ENCODE measurements around the gene JOSD2.

The JOSD2 gene

DNA sequence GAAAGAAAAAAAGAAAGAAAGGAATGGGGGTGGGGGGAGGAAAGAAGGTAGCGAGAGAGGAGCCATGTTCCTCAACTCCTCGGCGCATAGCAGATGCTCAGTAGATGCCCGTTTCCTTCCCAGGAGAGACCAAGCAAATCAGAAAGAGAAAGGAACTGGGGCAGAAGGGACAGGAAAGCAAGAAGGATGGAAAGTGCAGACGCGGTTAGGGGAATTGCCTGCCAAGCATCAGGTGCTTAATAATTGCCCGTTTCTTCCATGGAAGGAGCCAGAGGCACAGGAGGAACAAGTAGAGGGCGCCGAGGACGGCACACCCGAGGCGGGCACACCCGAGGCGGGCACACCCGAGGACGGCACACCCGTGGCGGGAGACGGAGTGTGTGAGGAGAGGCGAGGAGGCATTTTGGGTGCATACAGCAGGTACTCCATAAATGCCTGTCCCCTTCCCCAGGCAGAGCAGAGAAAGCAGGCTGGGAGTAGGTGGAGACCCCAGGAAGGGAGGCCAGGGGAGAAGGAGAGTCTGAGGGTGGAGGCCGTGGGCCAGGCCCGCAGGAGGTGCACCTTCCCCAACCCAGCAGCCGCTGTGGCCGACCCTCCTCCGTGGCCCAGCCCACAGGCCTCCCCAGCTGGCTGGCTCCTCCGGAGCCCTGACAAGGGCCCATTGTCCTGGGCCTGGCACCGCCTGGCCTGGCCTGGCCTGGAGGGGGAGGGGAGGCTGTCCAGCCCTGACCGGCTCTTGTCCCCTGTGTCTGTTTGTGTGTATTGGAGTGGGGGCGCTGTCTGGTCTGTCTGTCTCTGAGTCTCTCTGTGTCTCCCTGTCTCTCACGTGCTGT, 14.6 kb downstream of the JOSD2 start:
- no peak overlapping the region for H3K27ac ChIP-seq
- no peak for DNase-seq (ENCODE audit: low read depth, low spot score)

DNA sequence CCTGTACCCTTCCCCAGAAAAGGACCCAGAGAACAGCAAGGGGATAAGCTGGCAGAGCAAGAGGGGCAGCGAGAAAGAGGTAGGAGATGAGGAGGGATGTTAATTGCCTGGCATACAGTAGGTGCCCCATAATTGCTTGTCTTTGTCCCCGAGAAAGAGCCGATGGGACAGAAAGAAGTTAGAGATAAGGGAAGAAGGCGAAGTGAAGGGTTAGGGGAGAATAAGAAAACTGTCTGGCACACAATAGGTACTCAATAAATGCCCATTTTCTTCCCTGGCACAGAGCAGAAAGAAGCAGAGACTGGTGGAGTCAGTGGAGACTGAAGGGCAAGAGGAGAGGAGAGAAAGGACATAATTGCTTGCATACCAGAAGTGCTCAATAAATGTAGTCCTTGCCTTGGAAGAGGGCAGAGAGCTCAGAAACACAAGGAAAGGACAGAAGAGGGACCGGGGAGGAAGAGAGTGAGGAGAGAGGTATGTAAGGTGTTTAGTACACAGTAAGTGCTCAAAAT, 15.9 kb downstream of the JOSD2 start:
- H3K27ac ChIP-seq: no peak overlapping the region
- no peak for DNase-seq (ENCODE audit: low read depth, low spot score)

DNA sequence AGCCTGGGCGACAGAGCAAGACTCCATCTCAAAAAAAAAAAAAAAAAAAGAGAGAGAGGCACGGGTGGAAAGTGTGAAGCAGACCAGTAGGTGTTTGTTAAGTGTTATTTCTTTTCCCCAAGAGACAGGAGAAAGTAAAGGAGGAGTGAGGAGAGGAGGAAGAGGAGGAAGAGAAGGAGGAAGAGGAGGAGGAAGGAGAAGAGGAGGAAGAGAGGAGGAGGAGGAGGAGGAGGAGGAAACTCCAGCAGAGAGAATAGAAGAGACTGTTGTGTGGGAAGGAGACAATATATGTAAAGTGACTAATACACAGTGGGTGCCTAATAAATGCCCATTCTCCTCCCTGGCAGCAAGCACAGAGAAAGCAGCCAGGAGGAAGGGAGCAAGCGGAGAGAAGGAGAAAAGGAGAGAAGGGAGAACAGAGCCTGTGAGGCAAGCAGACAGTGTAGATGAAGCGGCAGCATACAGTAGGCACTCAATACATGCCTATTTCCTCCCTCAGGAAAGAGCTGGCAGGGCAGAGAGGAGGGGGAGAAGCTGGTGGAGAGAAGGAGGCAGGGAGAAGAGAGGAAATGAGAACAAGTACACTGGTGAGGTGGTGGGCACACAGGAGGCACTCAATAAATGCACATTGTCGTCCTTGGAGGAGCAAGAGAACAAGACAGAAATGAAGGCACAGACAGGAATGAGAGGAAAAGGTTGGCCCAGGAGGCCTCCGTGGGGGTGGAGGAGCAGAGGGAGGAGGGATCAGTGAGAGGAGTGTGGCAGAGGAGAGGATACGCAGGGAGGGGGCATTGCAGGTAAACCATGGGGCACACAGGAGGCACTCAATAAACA, 16.6 kb downstream of the JOSD2 start:
- H3K27ac ChIP-seq: no peak overlapping the region
- no peak for DNase-seq (ENCODE audit: low read depth, low spot score)

DNA sequence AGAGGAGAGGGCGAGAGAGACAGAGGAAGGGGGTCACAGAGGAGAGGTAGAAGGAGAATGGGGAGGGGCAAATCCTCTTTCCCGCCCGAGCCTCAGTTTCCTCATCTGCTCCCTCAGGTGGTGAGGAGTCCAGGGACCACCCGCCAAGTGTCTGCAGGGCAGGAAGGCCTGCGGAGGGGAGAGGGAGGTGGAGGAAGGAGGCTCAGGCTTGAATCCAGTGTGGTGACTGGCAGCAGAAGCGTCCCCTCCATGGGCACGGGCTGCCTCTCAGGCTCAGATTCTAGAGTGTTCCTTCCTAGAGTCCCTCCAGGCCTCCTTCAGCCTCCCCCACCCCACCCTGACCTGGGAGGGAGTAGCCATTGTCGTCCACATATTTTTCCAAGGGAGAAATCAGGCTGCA, 17.8 kb downstream of the JOSD2 start:
- DNase-seq (ENCODE audit: low read depth, low spot score): no peak

DNA sequence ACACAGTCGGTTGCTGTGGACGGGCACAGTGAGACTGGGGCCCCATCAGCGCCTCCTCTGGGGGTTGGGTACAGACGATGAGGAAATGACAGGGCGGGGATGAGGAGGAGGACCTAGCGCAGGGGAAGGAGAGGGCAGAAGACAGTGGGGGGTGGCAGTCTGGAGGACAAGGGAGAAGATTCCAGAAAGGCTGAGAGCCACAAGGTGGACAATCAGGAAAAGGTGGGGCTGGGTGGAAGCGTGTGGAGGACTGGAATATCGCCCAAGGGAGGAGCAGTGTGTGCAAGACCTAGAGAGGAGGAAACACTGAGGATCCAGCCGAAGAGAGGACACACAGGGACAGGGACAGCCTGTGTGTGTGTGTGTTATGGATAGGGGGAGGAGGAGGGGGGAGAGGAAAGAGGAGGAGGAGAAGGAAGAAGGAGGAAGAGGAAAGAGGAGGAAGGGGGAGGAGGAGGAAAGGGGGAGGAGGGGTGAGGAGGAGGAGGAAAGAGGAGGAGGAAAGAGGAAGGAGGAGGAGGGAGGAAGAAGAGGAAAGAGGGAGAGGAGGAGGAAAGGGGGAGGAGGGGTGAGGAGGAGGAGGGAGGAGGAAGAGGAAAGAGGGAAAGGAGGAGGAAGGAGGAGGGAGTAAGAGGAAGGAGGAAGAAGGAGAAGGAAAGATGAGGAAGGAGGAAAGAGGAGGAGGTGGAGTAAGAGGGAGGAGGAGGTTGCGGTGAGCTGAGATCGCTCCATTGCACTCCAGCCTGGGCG, 18.5 kb downstream of the JOSD2 start:
- no peak for DNase-seq (ENCODE audit: low read depth, low spot score)
- no peak overlapping the region for H3K27ac ChIP-seq

More for the DNA sequence above, 17.8 kb downstream of the JOSD2 start:
- H3K27ac ChIP-seq: no peak overlapping the region

DNA sequence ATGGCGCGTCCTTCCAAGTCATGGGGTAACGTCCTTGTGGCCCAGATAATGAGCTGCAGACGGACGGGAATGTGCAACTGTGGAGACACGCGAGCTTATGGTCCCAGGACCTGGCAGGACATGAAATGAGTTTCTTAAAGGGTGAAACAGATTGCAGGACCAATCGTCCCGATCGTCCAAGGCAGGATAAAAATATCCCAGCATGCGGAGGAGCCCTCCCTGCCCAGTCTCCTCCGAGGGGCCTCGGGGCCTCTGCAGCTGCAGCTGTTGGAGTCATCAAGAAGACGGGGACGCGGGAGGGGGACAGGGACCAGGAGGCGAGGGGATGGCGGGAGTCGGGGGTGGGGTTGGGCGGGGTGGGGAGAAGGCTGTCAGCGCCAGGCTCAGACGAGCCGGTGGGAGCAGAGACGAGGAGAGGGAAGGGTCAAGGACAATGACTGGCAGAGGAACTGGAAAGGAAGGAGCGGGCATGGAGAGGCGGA, 20.0 kb downstream of the JOSD2 start:
- no peak for DNase-seq (ENCODE audit: low read depth, low spot score)
- H3K27ac ChIP-seq: no peak overlapping the region

DNA sequence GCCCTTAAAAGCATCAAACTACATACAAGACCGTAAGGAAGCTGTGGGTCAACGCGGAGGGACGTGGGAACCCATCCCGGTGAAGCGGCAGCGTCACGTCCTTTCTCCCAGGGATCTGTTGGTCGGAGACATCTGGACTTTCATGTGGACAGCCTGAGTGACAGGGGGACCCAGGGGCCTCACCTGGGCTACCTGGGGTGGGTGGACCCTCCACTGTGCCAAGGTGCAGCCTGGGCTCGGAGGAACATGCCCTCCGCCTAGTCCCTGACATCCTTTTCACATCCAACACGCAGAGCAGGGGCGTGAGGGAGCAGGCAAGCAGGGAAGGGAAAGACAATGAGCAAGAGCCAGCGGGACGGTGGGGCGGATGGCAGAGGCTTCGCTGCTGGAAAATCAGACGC, 20.6 kb downstream of the JOSD2 start:
- DNase-seq (ENCODE audit: low read depth, low spot score): no peak
- no peak overlapping the region for H3K27ac ChIP-seq

DNA sequence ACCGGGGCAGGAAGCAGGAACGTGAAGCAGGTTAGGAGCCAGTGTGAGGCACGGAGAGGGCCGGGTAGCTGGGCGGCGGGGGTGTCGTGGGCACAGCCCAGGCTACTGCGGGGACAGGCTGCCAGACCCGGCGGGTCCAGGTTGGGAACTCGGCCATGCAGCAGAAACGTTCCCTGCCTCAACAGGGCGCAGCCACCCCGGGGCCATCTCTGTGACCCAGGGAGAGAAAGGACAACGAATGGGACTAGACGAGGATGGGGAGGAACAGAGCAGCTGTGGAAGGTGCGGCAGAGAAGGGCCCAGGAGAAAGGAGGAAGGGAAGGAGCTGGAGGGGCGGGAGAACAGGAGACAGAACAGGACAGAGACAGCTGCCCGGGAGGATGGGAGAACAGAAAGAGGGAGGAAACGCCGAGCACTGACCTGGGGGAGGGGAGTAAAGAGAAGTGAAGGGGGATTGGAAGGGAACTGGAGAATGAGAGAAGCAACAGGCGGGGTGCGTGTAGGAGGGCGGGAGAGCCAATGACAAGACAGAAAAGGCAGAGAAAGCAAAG, 21.5 kb downstream of the JOSD2 start:
- H3K27ac ChIP-seq: no peak overlapping the region
- DNase-seq (ENCODE audit: low read depth, low spot score): no peak

DNA sequence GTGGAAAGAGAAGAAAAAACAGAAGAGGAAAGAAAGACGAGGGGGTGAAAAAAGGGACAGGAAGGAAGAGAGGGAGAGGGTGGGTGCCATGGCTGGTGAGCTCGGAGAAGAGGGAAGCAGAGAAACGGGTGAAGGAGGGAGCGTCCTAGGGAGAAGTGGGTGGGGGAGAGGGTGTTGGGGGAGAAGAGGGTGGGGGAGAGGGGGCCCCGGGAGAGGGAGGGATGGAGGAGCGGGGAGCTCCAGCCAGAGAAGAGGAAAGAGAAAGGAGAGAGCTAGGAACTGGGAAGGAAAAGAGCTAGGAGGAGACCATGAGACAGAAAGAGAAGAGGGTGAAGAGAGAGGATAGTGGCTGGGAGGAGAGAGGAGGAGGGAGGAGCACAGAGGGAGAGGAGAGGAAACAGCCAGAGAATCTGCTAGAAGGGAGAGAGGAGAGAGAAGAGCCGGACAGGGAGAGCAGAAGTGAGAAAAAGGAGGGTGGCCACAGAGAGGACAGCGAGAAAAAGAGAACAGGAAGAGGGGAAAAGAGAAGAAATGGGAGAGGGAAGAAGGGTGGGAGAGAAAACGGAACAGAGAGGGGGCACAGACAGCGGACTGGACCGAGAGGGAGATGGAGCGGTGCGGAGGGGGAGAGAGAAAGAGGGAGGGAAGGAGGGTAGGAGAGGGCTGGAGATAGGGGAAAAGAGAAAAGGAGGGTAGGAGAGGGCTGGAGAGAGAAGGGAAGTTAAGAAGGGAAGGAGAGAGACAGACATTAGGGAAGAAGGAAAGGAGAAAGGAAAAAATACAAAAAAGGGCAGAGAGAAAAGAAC, 22.4 kb downstream of the JOSD2 start:
- no peak overlapping the region for H3K27ac ChIP-seq
- no peak for DNase-seq (ENCODE audit: low read depth, low spot score)

DNA sequence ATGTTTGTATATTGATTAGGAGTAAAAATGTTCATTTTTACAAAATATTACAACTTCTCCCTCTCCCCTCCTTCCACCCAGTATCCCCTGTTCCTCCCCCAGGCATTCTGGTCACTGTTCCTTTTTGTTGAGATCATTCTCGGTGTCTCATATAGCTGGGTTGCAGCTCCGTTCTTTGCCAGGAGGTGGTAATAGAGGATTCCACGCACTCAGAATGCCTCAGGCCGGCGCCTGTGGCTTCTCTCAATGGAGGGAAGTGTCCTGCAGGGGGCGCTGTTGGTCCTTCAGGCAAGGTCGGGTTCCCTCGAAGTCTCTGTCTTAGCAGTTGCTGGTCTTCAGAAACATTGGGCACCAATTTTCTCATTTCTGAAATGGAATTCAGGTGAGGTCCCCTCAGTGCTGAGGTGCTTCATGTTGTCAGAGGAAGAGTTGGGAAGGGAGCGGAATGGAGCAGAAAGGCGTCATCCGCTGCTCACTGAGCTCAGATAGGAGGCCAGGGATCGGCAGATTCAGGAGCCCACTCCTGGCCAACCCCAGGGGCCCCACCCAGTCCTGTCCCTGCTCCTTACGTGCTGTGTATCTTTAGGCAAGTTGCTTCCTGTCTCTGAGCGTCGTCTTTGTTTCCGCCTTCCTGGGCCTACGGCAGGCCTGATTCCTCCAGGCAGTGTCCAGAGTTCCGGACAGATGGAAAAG, 24.0 kb downstream of the JOSD2 start:
- no peak for DNase-seq (ENCODE audit: low read depth, low spot score)
- no peak overlapping the region for H3K27ac ChIP-seq

DNA sequence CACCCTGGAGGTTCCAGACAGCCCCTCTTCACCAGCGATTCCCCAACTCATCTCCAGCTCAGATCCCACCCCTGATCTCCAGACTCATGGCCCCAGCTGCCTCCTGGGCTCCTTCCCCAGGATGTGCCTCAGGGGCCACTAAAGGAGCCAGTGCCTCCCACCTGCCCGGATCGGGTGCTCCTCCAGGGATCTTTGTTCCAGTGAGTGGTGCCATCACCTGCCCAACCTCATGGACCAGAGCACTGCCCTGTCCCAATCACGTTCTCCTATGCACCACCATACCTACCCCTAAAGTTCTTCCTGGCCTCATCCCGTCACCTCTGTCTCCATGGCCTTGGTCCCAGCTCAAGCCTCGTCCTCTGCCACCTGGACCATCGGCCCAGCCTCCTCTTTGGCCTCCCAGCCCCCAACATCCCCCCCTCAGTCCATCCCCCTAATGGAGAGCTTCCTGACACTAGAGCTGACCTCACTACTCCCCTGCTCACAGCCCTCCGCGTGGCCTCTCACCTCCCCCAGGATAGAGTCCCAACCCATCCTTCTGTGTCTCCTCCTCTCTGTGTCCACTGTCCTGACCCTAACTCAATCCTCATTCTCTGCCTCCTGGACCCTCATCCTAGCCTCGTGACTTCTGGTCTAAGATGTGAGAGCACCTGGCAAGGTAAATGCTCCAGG, 25.6 kb downstream of the JOSD2 start:
- H3K27ac ChIP-seq: no peak overlapping the region
- DNase-seq (ENCODE audit: low read depth, low spot score): no peak

DNA sequence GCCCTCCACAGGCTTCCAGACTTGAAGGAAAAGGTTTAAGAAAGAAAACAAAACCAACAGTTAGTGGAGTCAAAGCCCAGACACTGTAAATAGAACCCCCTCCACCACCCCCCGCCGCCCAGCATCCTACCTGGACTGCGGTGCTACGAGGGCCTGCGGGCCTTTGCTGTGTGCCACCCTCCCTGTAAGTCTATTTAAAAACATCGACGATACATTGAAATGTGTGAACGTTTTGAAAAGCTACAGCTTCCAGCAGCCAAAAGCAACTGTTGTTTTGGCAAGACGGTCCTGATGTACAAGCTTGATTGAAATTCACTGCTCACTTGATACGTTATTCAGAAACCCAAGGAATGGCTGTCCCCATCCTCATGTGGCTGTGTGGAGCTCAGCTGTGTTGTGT, 28.1 kb downstream of the JOSD2 start:
- H3K27ac ChIP-seq: no peak overlapping the region
- no peak for DNase-seq (ENCODE audit: low read depth, low spot score)

DNA sequence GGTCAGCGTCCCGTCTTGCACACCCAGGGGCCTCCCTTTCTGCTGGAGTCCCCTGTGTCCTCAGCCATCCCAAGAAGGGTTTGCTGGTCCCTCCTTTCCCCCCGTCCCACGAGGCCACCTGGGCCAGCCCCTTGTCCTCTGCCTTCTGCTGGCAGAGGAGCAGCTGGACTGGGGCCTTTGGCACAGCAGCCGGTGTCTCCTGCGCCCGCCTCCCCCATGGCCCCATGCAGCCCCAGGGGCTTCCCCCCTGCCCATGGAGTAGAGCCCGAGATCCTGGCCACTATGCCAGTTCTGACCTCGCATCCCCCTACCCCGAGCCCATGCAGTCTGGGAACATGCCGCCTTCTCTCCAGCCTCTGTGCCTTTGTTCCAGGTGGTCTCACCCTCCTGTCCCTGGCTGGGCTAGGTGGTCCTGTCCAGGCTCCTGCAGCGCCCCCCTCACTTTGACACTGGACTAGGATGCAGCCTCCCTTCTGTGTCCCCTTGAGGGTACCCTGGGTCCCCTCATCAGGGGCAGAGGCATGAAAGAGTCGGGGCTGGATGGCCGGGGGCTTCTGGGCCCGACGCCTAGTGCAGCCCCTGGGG, 28.6 kb downstream of the JOSD2 start:
- H3K27ac ChIP-seq: no peak overlapping the region
- DNase-seq (ENCODE audit: low read depth, low spot score): no peak

DNA sequence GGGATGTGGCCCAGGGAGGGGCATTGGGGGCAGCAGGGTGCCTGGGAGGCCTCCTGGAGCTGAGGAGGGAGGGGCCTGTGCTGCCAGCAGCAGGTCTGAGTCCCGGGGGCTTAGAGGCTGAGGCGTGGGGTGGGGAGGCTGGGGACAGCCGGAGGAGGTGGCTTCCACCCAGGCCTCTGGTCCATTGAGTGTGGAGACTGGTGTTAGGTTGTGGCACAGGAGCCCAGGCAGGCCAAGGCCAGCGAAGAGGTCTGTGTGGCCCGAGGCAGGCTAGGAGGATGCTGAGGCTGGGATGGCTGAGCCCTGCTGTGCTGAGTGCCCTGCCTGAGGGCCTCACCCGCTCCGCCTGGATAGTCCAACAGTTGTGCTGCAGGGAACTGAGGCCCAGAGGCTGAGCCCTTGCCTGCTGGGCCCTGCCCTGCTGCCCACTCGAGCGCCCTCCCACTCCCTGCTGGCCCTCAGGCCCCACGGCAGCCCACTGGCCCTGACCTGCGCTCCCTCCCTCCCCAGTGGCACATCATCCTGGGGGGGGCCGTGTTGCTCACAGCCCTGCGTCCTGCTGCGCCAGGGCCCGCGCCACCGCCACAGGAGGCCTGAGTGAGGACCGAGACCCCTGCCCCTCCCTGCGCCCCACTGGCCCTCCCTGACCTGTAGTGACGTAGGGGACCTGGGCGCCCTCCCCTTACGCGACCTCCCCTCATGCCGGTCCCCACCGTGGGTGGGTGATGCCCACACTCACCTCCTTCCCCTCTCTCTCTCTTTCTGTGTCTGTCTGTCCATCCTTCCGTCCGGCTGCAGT, 29.4 kb downstream of the JOSD2 start:
- DNase-seq (ENCODE audit: low read depth, low spot score): no peak
- H3K27ac ChIP-seq: no peak overlapping the region

DNA sequence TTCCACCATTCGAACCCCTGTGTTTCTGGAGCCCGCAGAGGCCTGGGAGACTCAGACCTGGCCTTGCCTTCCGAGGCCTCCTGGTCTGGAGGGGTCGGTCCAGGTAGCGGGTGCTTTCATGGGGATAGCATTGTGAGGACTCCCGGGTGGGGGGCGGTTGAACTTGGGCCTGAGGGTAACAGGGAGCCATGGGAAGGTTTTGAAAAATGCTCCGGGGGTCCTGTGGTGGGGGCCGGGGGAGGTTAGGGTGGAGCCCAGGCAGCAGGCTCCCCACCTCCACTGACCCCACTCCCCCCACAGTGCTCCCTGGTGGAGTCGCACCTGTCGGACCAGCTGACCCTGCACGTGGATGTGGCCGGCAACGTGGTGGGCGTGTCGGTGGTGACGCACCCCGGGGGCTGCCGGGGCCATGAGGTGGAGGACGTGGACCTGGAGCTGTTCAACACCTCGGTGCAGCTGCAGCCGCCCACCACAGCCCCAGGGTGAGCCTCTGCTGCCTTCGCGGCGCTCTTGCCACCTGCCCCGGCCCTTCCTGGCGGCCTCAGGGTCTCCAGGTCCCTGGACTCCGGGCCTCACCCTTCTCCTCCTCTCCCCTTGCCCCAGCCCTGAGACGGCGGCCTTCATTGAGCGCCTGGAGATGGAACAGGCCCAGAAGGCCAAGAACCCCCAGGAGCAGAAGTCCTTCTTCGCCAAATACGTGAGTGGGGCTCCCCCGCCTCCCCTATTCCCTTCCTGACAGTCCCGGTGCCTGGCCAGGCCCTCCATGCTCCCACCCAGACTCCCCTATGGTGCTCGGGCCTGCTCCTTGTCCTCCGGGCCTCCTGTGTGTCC, 30.5 kb downstream of the JOSD2 start:
- H3K27ac ChIP-seq: no peak overlapping the region
- no peak for DNase-seq (ENCODE audit: low read depth, low spot score)

DNA sequence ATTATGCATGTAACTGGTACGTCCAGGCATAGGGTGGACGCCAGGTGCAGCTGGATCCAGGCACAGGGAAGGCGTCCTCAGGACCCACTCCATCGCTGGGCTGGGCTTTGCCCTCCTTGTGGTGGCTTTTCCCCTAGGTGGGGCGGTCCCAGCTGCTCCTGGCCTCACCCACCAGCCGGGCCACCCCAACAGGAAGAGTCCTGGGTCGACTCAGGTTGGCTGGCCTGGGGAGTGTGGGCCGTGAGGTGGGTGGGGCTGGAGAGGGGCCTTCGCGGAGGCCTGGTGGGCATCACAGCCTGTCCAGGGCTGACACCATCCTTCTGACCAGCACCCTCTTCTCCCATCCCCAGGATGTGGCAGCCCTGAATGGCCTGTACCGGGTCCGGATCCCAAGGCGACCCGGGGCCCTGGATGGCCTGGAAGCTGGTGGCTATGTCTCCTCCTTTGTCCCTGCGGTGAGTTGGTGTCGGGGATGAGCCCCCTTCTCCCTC, 31.2 kb downstream of the JOSD2 start:
- DNase-seq (ENCODE audit: low read depth, low spot score): no peak
- no peak overlapping the region for H3K27ac ChIP-seq
